ENCODE results near the gene EPB41L4B.

DNA sequence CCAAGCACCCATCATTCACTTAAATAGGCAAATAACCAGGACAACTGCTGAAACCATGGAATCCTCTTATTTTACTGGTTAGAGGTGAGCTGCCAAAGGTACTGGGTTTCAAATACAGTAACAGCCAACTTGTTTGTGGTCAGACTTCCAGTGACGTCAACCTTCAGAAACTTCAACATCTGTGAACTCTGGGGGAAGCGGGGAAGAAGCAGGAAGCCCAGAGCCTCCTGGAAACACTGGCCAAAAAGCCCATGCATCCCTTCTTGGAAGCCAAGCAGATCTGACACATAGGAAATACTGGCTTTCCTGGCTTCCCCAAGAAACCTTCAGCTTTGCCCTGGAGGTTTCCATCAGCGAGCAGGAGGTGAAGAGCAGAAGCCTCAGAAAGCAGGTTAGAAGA lies 148.9 kb downstream of the EPB41L4B start:
- no peak for TF ChIP-seq TAF1 (IDR thresholded peaks at IDR 0.05; ENCODE audit: low read depth, low read length)
- no peak for TF ChIP-seq POLR2A (IDR thresholded peaks at IDR 0.05; ENCODE audit: low read depth, low read length)
- TF ChIP-seq POLR2AphosphoS5 (IDR thresholded peaks at IDR 0.05; ENCODE audit: low read depth, low read length): no peak

All from GM12891 (cell line).